ENCODE measurements around the gene PHF20. TPM values are rescaled to one million over a fixed set of nuclear protein-coding genes. Genes with fewer than 3 reads are reported as not detected.

PHF20 gene
- total and polyA plus RNA-seq, 2 of the 13 experiments (the other 11 are each of a cell fraction or from before 2014, with no cell fraction given): 22.8 to 34.1 TPM

DNA sequence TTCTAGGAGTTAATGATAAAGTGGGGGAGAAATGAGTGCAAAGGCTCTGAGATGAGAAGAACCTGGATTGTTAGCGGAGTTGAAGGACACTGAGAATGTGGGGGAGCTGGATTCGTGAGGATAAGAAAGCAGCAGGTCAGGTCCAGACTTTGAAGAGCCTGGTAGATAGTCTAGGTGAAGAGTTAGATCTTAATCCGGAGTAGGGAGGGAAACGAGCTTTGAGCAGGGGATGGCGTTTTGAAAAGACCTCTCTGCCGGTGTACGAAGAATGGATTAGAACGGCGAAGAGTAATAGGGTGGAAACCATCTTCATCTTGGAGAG lies 487 bp upstream of the PHF20 start (continued):
- TF ChIP-seq, protein P1, sequence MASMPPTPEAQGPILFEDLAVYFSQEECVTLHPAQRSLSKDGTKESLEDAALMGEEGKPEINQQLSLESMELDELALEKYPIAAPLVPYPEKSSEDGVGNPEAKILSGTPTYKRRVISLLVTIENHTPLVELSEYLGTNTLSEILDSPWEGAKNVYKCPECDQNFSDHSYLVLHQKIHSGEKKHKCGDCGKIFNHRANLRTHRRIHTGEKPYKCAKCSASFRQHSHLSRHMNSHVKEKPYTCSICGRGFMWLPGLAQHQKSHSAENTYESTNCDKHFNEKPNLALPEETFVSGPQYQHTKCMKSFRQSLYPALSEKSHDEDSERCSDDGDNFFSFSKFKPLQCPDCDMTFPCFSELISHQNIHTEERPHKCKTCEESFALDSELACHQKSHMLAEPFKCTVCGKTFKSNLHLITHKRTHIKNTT (CRISPR knock-in tag; IDR thresholded peaks at IDR 0.05): no peak
- TF ChIP-seq ZNF775 (CRISPR knock-in tag; IDR thresholded peaks at IDR 0.05; ENCODE audit: borderline replicate concordance) (no peak), RCOR2 (CRISPR knock-in tag; IDR thresholded peaks at IDR 0.05) (no peak), JUNB (CRISPR knock-in tag; IDR thresholded peaks at IDR 0.05; ENCODE audit: borderline replicate concordance) (no peak), ZNF598 (CRISPR knock-in tag; IDR thresholded peaks at IDR 0.05; ENCODE audit: borderline replicate concordance) (peak; percentile 79; the same call in 1 of the 2 replicates), ZFP62 (CRISPR knock-in tag; IDR thresholded peaks at IDR 0.05) (no peak), SAP130 (CRISPR knock-in tag; IDR thresholded peaks at IDR 0.05; ENCODE audit: low read depth) (no peak), PAF1 (CRISPR knock-in tag; IDR thresholded peaks at IDR 0.05) (no peak), ZNF20 (CRISPR knock-in tag; IDR thresholded peaks at IDR 0.05) (no peak; the same call in 1 of the 2 replicates), HOXA3 (CRISPR knock-in tag; IDR thresholded peaks at IDR 0.05) (no peak), ZNF644 (CRISPR knock-in tag; IDR thresholded peaks at IDR 0.05; ENCODE audit: low read depth) (no peak), NFIB (CRISPR knock-in tag; IDR thresholded peaks at IDR 0.05; ENCODE audit: borderline replicate concordance) (0 out of 2 replicates have a peak, but pooled peaks have one; percentile 22), THAP11 (CRISPR knock-in tag; IDR thresholded peaks at IDR 0.05) (no peak), BHLHE40 (IDR thresholded peaks at IDR 0.05; ENCODE audit: low read length) (no peak), TCF12 (IDR thresholded peaks at IDR 0.05) (no peak), TCF12 (CRISPR knock-in tag; IDR thresholded peaks at IDR 0.05) (0 out of 2 replicates have a peak, but pooled peaks have one; percentile 35), MEIS2 (CRISPR knock-in tag; IDR thresholded peaks at IDR 0.05) (no peak), ZNF333 (CRISPR knock-in tag; IDR thresholded peaks at IDR 0.05; ENCODE audit: borderline replicate concordance) (peak; percentile 76; the same call in 1 of the 2 replicates)
- TF ChIP-seq, protein P2, sequence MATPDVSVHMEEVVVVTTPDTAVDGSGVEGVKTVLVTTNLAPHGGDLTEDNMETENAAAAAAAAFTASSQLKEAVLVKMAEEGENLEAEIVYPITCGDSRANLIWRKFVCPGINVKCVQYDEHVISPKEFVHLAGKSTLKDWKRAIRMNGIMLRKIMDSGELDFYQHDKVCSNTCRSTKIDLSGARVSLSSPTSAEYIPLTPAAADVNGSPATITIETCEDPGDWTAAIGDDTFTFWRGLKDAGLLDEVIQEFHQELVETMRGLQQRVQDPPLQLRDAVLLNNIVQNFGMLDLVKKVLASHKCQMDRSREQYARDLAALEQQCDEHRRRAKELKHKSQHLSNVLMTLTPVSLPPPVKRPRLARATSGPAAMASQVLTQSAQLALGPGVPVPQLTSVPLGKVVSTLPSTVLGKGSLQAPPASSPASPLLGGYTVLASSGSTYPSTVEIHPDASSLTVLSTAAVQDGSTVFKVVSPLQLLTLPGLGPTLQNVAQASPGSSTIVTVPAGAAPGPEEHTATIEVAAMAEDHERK (CRISPR knock-in tag; IDR thresholded peaks at IDR 0.05; ENCODE audit: low read depth): no peak
- TF ChIP-seq, protein P3, sequence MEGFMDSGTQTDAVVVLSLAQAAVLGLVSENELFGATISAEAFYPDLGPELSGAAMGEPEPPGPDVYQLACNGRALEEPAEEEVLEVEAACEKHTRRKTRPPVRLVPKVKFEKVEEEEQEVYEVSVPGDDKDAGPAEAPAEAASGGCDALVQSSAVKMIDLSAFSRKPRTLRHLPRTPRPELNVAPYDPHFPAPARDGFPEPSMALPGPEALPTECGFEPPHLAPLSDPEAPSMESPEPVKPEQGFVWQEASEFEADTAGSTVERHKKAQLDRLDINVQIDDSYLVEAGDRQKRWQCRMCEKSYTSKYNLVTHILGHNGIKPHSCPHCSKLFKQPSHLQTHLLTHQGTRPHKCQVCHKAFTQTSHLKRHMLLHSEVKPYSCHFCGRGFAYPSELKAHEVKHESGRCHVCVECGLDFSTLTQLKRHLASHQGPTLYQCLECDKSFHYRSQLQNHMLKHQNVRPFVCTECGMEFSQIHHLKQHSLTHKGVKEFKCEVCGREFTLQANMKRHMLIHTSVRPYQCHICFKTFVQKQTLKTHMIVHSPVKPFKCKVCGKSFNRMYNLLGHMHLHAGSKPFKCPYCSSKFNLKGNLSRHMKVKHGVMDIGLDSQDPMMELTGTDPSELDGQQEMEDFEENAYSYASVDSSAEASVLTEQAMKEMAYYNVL (CRISPR knock-in tag; IDR thresholded peaks at IDR 0.05; ENCODE audit: borderline replicate concordance): no peak
- TF ChIP-seq, protein P4, sequence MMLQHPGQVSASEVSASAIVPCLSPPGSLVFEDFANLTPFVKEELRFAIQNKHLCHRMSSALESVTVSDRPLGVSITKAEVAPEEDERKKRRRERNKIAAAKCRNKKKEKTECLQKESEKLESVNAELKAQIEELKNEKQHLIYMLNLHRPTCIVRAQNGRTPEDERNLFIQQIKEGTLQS (CRISPR knock-in tag; IDR thresholded peaks at IDR 0.05): no peak
- TF ChIP-seq, protein P5, sequence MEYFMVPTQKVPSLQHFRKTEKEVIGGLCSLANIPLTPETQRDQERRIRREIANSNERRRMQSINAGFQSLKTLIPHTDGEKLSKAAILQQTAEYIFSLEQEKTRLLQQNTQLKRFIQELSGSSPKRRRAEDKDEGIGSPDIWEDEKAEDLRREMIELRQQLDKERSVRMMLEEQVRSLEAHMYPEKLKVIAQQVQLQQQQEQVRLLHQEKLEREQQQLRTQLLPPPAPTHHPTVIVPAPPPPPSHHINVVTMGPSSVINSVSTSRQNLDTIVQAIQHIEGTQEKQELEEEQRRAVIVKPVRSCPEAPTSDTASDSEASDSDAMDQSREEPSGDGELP (IDR thresholded peaks at IDR 0.05; ENCODE audit: borderline replicate concordance, low read depth): no peak
- TF ChIP-seq, protein P6, sequence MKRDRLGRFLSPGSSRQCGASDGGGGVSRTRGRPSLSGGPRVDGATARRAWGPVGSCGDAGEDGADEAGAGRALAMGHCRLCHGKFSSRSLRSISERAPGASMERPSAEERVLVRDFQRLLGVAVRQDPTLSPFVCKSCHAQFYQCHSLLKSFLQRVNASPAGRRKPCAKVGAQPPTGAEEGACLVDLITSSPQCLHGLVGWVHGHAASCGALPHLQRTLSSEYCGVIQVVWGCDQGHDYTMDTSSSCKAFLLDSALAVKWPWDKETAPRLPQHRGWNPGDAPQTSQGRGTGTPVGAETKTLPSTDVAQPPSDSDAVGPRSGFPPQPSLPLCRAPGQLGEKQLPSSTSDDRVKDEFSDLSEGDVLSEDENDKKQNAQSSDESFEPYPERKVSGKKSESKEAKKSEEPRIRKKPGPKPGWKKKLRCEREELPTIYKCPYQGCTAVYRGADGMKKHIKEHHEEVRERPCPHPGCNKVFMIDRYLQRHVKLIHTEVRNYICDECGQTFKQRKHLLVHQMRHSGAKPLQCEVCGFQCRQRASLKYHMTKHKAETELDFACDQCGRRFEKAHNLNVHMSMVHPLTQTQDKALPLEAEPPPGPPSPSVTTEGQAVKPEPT (CRISPR knock-in tag; IDR thresholded peaks at IDR 0.05; ENCODE audit: low read depth): no peak
- TF ChIP-seq, protein P7, sequence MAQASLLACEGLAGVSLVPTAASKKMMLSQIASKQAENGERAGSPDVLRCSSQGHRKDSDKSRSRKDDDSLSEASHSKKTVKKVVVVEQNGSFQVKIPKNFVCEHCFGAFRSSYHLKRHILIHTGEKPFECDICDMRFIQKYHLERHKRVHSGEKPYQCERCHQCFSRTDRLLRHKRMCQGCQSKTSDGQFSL (CRISPR knock-in tag; IDR thresholded peaks at IDR 0.05): no peak
